LNCaP clone FGC (cell line): Measurements from ENCODE around the gene SALL2.

Source experiments
- DNase-seq: peaks from one replicate; pipeline ENCODE4 v3.0.0-alpha.2; 2011; ENCODE audit warnings: low read depth
- H3K4me3 ChIP-seq: 2 replicates; pipeline ENCODE4 v1.5.1; 2011; ENCODE audit warnings: mild to moderate bottlenecking, low read depth, low read length, control low read depth
- CTCF ChIP-seq: IDR thresholded peaks from 2 replicates; pipeline ENCODE4 v1.5.1; 2012; ENCODE audit warnings: mild to moderate bottlenecking; ENCODE audit not compliant: control insufficient read depth, insufficient read depth; ENCODE audit errors: extremely low read depth

The SALL2 gene

GRCh38 chr14:21520767-21521166 lies 5.4 kb downstream of the SALL2 start:
- H3K4me3 ChIP-seq = no peak overlapping the region
- no peak for TF ChIP-seq CTCF
- DNase-seq = no peak

DNA sequence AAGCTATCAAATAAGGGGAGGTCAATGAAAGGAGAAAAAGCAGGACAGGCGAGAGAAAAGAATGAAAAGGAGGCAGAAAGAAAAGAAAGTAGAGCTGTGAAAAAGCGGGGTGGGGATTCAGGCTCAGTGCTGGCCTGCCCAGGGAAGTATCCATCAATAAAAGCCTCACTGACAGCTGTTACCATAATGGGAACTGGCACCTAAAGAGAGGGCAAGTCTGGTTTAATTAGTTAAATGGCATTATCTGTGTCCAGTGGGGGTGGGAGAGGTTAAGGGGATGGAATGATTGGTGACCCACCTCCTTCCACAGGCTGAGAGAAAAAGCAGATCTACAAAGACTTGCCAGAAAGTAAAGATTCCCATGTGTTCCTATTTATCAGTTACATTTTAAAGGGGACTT lies 7.4 kb downstream of the SALL2 start:
- no peak overlapping the region for H3K4me3 ChIP-seq
- no peak for TF ChIP-seq CTCF

DNA sequence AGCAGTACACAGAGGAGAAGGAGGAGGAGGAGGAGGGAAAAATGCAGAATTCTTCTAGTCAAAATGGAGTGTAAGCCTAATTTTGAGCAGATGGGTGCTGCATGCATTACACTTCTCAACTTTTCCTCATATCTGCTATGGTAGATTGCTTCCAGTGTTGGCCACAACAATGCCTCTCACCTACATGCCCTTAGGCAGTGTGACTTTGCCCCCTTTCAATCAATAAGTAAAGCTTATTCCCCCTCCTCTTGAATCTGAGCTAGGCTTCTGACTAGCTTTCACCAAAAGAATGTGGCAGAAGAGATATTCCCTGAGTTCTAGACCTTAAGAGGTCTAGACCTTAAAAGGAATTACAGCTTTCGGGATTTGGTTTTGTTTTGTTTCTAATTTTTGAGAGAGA lies 11.8 kb downstream of the SALL2 start:
- H3K4me3 ChIP-seq = no peak overlapping the region
- no peak for DNase-seq
- TF ChIP-seq CTCF = no peak

More for the DNA sequence above, 7.4 kb downstream of the SALL2 start:
- DNase-seq = no peak

- TF ChIP-seq CTCF = no peak
- H3K4me3 ChIP-seq = peak within 1 kb of the TSS; percentile 88
- peak; percentile 99 for DNase-seq
Observed at GRCh38 chr14:21510735-21511657, 15.2 kb downstream of the SALL2 start, which contains the start of gene METTL3. Gene METTL3 (minus strand): TSS chr14:21511340. CDS start chr14:21511223, 117 bp downstream.

DNA sequence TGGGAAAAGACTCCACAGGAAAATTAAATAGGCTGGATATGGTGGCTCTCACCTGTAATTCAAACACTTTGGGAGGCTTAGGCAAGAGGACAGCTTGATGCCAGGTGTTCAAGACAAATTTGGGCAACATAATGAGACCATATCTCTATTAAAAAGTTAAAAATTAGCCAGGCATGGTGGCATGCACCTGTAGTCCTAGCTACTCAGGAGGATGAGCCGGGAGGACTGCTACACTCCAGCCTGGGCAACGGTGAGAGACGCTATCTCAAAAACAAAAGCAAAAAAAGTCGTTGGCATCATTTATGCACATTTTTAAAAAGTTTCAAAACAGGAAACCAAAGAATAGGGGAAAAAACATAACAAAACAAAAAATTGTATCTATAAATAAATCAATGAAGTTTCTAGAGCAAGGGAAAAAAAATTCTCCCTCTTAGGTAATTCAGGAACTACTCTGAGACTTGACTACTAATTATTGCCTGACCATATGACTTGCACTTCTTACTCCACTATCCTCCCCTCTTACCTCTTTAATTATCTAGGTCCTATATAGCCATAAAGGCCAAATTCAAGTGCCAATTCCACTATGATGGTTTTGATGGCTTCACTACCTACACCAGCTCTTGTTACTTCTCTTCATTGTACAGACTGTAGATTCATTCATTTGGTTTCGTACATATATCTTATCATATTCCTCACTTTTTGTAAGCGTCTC lies 16.6 kb downstream of the SALL2 start:
- TF ChIP-seq CTCF = no peak
- H3K4me3 ChIP-seq = peak overlapping the region; percentile 88
- no peak for DNase-seq

GRCh38 chr14:21506557-21506956 lies 19.6 kb downstream of the SALL2 start:
- no peak for TF ChIP-seq CTCF
- no peak overlapping the region for H3K4me3 ChIP-seq
- no peak for DNase-seq
